ENCODE results near the gene ZNF841. TPM values are rescaled to one million over a fixed set of nuclear protein-coding genes. Genes with fewer than 3 reads are reported as not detected.
A peak's percentile ranks its signal among the peaks of the same experiment; 100 is the strongest.

ZNF841 gene
- total and polyA plus RNA-seq, 2 of the 13 experiments (the other 11 are each of a cell fraction or from before 2014, with no cell fraction given) = 6.2 to 14.2 TPM

DNA sequence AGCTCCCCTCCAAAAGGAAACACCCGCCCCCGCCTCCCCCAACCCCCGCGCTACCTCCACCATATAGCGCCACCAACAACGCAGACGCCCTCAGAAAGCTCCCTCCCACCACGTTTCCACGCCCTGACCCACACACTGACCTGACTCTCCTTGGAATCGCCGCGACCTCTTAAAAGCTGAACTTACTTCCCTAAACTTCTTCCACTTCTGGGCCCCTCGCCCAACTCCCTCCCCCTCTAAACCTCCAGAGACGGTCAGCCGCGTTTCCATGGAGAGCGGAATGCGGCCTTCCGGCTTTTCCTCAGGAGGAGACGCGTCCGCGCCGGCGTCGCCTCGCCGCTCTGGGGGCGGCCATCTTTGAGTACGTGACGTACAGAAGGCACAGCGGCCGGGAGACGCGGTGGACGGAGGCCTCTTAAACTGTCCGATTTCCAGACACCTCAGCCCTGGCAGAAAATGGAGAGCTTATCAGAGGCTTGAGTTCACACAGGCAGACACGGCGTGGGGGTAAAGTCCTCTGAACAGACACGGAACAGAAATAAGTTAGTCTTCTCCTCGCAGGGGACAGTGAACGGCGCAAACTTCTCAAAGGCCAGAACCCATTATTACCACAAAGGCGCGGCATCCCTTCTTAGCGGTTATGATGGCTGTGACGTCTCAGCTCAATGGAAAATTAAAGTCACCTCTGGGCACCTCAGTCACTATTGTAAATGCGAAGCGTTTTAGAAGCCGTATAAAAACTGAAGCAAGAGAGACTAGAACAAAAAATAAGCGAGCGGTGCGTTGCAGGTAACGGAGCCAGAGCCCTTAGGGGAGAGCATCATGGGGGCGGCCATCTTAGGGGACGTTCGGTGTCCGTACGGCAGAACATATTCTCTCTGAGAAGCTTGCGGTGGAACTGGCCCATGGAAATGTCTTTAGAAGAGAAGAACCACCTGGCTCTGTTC lies 46.7 kb downstream of the ZNF841 start, which contains the start of gene ZNF432 (continued):
- 0 out of 2 replicates have a peak, but pooled peaks have one; percentile 73 for TF ChIP-seq EED (CRISPR knock-in tag; IDR thresholded peaks at IDR 0.05)
- TF ChIP-seq, protein P1, sequence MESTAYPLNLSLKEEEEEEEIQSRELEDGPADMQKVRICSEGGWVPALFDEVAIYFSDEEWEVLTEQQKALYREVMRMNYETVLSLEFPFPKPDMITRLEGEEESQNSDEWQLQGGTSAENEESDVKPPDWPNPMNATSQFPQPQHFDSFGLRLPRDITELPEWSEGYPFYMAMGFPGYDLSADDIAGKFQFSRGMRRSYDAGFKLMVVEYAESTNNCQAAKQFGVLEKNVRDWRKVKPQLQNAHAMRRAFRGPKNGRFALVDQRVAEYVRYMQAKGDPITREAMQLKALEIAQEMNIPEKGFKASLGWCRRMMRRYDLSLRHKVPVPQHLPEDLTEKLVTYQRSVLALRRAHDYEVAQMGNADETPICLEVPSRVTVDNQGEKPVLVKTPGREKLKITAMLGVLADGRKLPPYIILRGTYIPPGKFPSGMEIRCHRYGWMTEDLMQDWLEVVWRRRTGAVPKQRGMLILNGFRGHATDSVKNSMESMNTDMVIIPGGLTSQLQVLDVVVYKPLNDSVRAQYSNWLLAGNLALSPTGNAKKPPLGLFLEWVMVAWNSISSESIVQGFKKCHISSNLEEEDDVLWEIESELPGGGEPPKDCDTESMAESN (CRISPR knock-in tag; conservative IDR thresholded peaks at IDR 0.05) = peak; percentile 63; the same call in 1 of the 2 replicates
- TF ChIP-seq CHD4 (IDR thresholded peaks at IDR 0.05; ENCODE audit: borderline replicate concordance, low read length) = no peak
- no peak for TF ChIP-seq ZSCAN21 (CRISPR knock-in tag; IDR thresholded peaks at IDR 0.05; ENCODE audit: borderline replicate concordance)
- no peak for TF ChIP-seq EEA1 (CRISPR knock-in tag; IDR thresholded peaks at IDR 0.05; ENCODE audit: borderline replicate concordance)
- TF ChIP-seq, protein P2, sequence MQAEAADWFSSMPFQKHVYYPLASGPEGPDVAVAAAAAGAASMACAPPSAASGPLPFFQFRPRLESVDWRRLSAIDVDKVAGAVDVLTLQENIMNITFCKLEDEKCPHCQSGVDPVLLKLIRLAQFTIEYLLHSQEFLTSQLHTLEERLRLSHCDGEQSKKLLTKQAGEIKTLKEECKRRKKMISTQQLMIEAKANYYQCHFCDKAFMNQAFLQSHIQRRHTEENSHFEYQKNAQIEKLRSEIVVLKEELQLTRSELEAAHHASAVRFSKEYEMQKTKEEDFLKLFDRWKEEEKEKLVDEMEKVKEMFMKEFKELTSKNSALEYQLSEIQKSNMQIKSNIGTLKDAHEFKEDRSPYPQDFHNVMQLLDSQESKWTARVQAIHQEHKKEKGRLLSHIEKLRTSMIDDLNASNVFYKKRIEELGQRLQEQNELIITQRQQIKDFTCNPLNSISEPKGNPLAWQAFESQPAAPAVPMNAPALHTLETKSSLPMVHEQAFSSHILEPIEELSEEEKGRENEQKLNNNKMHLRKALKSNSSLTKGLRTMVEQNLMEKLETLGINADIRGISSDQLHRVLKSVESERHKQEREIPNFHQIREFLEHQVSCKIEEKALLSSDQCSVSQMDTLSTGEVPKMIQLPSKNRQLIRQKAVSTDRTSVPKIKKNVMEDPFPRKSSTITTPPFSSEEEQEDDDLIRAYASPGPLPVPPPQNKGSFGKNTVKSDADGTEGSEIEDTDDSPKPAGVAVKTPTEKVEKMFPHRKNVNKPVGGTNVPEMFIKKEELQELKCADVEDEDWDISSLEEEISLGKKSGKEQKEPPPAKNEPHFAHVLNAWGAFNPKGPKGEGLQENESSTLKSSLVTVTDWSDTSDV (CRISPR knock-in tag; IDR thresholded peaks at IDR 0.05) = no peak
- no peak for TF ChIP-seq SNRNP70 (IDR thresholded peaks at IDR 0.05; ENCODE audit: low read depth, low read length)
- TF ChIP-seq KDM6A (CRISPR knock-in tag; IDR thresholded peaks at IDR 0.05; ENCODE audit: low read depth) = no peak
- TF ChIP-seq, protein P3, sequence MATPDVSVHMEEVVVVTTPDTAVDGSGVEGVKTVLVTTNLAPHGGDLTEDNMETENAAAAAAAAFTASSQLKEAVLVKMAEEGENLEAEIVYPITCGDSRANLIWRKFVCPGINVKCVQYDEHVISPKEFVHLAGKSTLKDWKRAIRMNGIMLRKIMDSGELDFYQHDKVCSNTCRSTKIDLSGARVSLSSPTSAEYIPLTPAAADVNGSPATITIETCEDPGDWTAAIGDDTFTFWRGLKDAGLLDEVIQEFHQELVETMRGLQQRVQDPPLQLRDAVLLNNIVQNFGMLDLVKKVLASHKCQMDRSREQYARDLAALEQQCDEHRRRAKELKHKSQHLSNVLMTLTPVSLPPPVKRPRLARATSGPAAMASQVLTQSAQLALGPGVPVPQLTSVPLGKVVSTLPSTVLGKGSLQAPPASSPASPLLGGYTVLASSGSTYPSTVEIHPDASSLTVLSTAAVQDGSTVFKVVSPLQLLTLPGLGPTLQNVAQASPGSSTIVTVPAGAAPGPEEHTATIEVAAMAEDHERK (CRISPR knock-in tag; IDR thresholded peaks at IDR 0.05; ENCODE audit: low read depth) = peak; percentile 82
- TF ChIP-seq ZNF101 (CRISPR knock-in tag; IDR thresholded peaks at IDR 0.05; ENCODE audit: borderline replicate concordance, low read depth) = no peak
- TF ChIP-seq TBX3 (IDR thresholded peaks at IDR 0.05; ENCODE audit: borderline replicate concordance) = no peak
- no peak for TF ChIP-seq EHMT2 (IDR thresholded peaks at IDR 0.05; ENCODE audit: borderline replicate concordance, low read depth, low read length)
- no peak for TF ChIP-seq ZNF138 (CRISPR knock-in tag; IDR thresholded peaks at IDR 0.05; ENCODE audit: low read depth)
- TF ChIP-seq ZNF530 (CRISPR knock-in tag; IDR thresholded peaks at IDR 0.05; ENCODE audit: low read depth) = no peak
- no peak for TF ChIP-seq ZNF253 (CRISPR knock-in tag; IDR thresholded peaks at IDR 0.05; ENCODE audit: borderline replicate concordance)
- no peak for TF ChIP-seq KLF13 (CRISPR knock-in tag; IDR thresholded peaks at IDR 0.05)
- TF ChIP-seq, protein P4, sequence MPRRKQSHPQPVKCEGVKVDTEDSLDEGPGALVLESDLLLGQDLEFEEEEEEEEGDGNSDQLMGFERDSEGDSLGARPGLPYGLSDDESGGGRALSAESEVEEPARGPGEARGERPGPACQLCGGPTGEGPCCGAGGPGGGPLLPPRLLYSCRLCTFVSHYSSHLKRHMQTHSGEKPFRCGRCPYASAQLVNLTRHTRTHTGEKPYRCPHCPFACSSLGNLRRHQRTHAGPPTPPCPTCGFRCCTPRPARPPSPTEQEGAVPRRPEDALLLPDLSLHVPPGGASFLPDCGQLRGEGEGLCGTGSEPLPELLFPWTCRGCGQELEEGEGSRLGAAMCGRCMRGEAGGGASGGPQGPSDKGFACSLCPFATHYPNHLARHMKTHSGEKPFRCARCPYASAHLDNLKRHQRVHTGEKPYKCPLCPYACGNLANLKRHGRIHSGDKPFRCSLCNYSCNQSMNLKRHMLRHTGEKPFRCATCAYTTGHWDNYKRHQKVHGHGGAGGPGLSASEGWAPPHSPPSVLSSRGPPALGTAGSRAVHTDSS (CRISPR knock-in tag; conservative IDR thresholded peaks at IDR 0.05) = no peak
- 0 out of 2 replicates have a peak, but pooled peaks have one; percentile 20 for TF ChIP-seq KDM3A (CRISPR knock-in tag; IDR thresholded peaks at IDR 0.05; ENCODE audit: low read depth)

All from HepG2 (cell line).